AG09309 (cell line): ENCODE data around the gene CCDC3.
"Not testable (repeated sequence)": the region's sequence is repeated elsewhere in the genome, so short reads cannot be mapped to it uniquely, and the experiment has no call there.

Experiments used
- DNase-seq: peaks from one replicate; pipeline ENCODE4 v3.0.0-alpha.2; 2010; ENCODE audit warnings: low read depth
- H3K4me3 ChIP-seq: 2 replicates; pipeline ENCODE4 v1.5.1; 2011; ENCODE audit warnings: mild to moderate bottlenecking, low read depth, low read length, moderate library complexity; ENCODE audit not compliant: control insufficient read depth
- CTCF ChIP-seq: IDR thresholded peaks from 2 replicates; pipeline ENCODE4 v1.5.1; 2011; ENCODE audit warnings: mild to moderate bottlenecking, low read depth, low read length, inconsistent platforms; ENCODE audit not compliant: insufficient read depth, control insufficient read depth; ENCODE audit errors: missing control alignments

CCDC3 gene

GRCh38 chr10:13001887-13002212 lies 337 bp upstream of the CCDC3 start:
- no peak for TF ChIP-seq CTCF
- no peak for DNase-seq
- no peak overlapping the region for H3K4me3 ChIP-seq

GRCh38 chr10:13000431-13000830 lies 1.1 kb downstream of the CCDC3 start:
- H3K4me3 ChIP-seq = no peak overlapping the region
- no peak for TF ChIP-seq CTCF

DNA sequence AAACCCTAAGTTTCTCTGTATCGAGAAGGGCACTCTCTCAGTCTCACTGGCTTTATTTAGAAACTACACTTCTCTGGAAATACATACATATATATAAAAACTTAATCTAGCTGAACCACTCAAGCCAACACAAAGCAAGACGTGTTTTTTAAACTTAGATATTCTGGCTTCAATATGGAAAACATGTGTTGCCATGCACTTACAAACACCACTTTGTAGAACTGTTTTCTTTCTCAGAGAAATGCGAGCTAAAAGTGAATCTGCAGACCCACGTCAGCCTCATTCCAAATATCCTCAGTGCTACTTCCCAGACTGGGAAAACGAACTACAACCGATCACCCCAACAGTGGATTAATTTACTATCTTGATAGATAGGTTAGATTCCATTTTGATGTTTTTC lies 1.7 kb downstream of the CCDC3 start:
- no peak for DNase-seq
- TF ChIP-seq CTCF = no peak
- H3K4me3 ChIP-seq = no peak overlapping the region

More at GRCh38 chr10:13000431-13000830, 1.1 kb downstream of the CCDC3 start:
- DNase-seq = no peak

DNA sequence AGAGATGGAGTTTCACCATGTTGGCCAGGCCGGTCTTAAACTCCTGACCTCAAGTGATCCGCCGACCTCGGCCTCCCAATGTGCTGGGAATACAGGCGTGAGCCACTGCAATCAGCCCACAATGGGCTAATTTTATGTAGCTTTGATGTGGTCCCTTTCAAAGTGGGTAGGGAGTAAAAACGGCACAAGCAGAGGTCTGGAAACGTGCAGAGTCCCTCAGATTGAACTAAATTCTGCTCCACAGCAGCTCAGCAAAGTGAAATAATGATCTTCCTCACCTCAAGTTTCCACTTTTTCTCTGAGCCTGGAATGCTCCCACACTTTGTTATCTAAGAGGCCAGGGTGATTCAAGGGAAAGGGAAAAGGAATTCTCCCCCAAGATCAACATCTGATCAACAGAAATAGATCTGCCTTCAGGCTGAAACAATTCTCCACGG lies 6.1 kb downstream of the CCDC3 start:
- no peak for TF ChIP-seq CTCF
- no peak for DNase-seq
- no peak overlapping the region for H3K4me3 ChIP-seq

DNA sequence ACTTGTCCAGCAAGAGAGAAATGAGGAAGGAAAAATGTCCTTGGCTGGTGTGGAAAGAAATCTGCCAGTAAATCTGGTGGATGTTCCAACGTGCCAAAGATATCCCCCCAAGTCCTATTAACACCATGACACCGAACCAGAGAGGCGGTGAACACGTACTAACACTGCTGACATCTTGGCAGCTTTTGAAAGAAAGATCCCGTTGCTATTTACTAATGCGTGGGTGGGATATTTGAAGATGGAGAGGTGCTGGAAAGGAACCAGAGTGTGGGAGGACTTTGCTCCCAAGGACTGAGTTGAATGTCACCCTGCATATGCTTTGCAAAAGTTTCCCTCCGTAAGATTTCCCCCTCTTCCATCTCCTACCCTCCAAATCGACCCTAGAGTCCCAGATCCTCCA lies 7.9 kb downstream of the CCDC3 start:
- no peak for TF ChIP-seq CTCF
- no peak for DNase-seq
- H3K4me3 ChIP-seq = no peak overlapping the region

DNA sequence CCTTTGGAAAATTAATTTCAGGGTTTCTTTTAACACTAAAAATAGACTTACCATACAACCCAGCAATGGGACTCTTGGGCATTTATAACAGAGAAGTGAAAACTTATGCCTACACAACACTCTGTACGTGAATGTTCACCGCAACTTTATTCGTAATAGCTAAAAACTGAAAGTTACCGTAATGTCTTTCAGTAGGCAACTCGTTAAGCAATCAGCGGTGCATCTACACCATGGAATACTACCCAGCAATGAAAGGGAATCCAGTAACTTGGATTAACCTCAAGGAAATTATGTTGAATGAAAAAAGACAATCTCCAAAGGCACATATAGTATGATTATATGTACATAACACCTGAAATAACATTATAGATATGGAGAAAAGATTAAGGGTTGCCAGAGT lies 16.2 kb downstream of the CCDC3 start:
- no peak overlapping the region for H3K4me3 ChIP-seq
- TF ChIP-seq CTCF = no peak
- no peak for DNase-seq

GRCh38 chr10:12984165-12984747 lies 17.3 kb downstream of the CCDC3 start:
- no peak for DNase-seq
- TF ChIP-seq CTCF = no peak
- no peak overlapping the region for H3K4me3 ChIP-seq

- DNase-seq, H3K4me3 ChIP-seq: not testable (repeated sequence)
Measured at GRCh38 chr10:12983568-12983967, 17.9 kb downstream of the CCDC3 start.
